ENCODE results near the gene PECR.

GRCh38 chr2:216003876-216004696 lies 77.5 kb downstream of the PECR start:
- no peak for TF ChIP-seq CTCF (conservative IDR thresholded peaks at IDR 0.05; ENCODE audit: low read depth, low read length)
- TF ChIP-seq CHD1 (IDR thresholded peaks at IDR 0.05; ENCODE audit: low read depth, low read length) = no peak
- TF ChIP-seq POLR2A (IDR thresholded peaks at IDR 0.05; ENCODE audit: low read depth, low read length) = no peak
- TF ChIP-seq RCOR1 (IDR thresholded peaks at IDR 0.05; ENCODE audit: insufficient replicate concordance, low read length) = no peak
- TF ChIP-seq, protein P1, sequence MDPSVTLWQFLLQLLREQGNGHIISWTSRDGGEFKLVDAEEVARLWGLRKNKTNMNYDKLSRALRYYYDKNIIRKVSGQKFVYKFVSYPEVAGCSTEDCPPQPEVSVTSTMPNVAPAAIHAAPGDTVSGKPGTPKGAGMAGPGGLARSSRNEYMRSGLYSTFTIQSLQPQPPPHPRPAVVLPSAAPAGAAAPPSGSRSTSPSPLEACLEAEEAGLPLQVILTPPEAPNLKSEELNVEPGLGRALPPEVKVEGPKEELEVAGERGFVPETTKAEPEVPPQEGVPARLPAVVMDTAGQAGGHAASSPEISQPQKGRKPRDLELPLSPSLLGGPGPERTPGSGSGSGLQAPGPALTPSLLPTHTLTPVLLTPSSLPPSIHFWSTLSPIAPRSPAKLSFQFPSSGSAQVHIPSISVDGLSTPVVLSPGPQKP (IDR thresholded peaks at IDR 0.05; ENCODE audit: borderline replicate concordance, low read depth, low read length) = no peak
- TF ChIP-seq MAZ (IDR thresholded peaks at IDR 0.05; ENCODE audit: borderline replicate concordance, low read depth, low read length) = no peak
- TF ChIP-seq FOS (IDR thresholded peaks at IDR 0.05; ENCODE audit: low read depth, low read length) = no peak
- TF ChIP-seq BHLHE40 (IDR thresholded peaks at IDR 0.05; ENCODE audit: low read depth, low read length) = no peak
- TF ChIP-seq, protein P2, sequence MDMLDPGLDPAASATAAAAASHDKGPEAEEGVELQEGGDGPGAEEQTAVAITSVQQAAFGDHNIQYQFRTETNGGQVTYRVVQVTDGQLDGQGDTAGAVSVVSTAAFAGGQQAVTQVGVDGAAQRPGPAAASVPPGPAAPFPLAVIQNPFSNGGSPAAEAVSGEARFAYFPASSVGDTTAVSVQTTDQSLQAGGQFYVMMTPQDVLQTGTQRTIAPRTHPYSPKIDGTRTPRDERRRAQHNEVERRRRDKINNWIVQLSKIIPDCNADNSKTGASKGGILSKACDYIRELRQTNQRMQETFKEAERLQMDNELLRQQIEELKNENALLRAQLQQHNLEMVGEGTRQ (IDR thresholded peaks at IDR 0.05; ENCODE audit: low read depth, low read length) = no peak
- no peak for TF ChIP-seq RFX5 (IDR thresholded peaks at IDR 0.05; ENCODE audit: low read depth, low read length)
- TF ChIP-seq SMC3 (IDR thresholded peaks at IDR 0.05; ENCODE audit: low read depth, low read length) = no peak

Measured in IMR-90 (cell line).